Head of caudate nucleus (tissue), 42 donors: ENCODE data around the gene SMIM24.

ENCODE experiments used
- DNase-seq, 42 donors: peaks; one replicate each; pipeline versions ENCODE4 v3.0.0 to v3.0.0-alpha.2; 2020 to 2021; ENCODE audit warnings: mixed read lengths in 7 of 42
- intact Hi-C: fragments of 100-400 bp; cut with DNase I; formaldehyde crosslinking; loops from one replicate; pipeline ENCODE4 v1.15.0; 2022

The SMIM24 gene

DNA sequence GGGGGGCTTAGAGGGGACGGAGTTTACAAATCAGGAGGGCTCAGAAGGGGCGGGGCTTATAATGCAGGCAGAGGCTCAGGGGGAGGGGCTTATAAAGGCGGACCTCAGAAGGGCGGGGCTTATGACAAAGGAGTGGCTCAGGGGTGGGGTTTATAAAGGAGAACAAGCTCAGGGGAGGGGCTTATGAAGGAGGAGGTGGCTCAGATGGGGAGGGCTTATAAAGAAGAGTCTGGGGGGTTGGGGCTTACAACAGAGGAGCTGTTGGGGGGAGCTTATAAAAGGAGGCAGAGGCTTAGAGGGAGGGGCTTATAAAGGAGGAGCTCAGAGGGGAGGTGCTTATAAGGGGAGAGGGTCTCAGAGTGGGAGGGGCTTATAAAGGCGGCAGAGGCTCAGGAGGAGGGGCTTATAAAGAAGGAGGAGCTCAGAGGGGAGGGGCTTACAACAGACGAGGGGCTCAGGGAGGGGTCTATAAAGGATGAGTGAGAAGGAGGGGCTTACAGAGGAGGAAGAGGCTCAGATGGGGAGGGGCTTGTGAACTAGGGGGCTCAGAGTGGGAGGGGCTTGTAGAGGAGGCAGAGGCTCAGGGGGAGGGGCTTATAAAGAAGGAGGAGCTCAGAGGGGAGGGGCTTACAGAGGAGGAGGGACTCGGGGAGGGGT lies 1.0 kb downstream of the SMIM24 start:
- DNase-seq = peak in 1 of 42 donors; percentile 51
- intact Hi-C loops = loop anchor here (10.0 kb wide), 1 partner anchor 55 kb away; no protein-coding TSS in a partner anchor

DNA sequence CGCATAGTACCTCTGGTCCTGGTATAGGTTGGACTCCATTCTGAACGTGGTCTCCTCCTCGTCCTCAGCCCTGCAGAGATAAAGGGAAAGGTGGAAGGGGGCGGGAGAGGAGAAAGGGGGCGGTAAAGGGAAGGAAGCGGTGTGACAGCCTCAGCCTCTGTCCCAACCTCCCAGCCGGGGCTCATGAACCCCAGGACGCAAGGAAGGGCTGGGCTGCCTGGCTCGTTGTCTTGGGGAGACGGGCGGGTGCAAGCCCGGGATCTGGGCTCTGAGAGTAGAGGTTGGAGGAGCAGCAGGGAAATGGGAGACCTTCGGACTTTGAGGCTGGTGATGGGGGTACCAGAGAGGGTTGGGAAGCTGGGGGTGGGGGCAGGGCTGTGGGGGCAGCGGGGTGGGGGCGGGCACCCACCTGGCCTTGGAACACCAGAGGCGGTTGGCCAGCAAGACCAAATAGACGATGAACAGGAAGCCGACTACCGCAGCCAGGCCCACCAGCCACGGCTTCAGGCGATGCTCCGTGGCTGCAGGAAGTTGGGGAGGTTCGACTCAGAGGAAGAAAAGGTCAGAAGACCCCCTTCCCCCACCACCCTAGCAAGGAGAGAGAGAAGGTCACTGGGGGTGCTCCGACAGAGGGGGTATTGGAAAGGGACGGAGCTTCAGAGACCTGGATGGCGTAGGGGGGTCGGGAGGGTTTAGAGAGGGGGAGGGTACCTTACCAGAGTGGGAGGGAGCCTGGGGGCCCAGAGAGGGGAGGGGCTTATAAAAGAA lies 1.7 kb downstream of the SMIM24 start:
- no peak for DNase-seq

DNA sequence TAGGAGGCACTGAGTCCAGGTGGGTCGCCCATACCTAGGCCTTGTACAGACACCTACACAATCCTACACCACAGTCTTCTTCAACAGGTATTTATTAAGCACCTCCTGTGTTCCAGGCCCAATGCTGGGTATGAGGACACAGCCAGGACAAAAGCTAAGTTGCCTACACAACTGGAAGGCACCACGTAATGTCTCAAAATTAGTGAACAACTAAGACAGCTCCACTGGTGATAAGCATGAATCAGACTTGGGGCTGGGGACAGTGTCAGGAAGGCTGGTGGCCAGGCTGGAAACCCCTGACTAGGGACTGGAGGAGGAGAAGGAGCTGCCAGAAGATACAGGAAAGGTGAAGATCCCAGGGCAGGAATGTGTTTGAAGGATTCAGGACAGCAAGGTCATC lies 2.4 kb downstream of the SMIM24 start:
- DNase-seq = no peak
- intact Hi-C loops = loop anchor here (10.0 kb wide), 1 partner anchor 53 kb away; no protein-coding TSS in a partner anchor

More for the DNA sequence above, 1.7 kb downstream of the SMIM24 start:
- intact Hi-C loops = loop anchor here (10.0 kb wide), 1 partner anchor 54 kb away; no protein-coding TSS in a partner anchor

DNA sequence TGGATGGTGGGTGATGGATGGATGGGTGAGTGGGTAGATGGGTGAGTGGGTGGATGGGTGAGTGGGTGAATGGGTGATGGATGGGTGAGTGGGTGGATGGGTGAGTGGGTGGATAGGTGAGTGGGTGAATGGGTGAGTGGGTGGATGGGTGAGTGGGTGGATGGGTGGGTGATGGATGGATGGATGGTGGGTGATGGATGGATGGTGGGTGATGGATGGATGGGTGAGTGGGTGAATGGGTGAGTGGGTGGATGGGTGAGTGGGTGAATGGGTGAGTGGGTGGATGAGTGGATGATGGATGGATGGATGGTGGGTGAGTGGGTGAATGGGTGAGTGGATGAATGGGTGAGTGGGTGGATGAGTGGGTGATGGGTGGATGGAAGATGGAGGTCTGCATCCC lies 2.8 kb downstream of the SMIM24 start:
- intact Hi-C loops = loop anchor here (10.0 kb wide), 1 partner anchor 53 kb away; no protein-coding TSS in a partner anchor
- DNase-seq = no peak

DNA sequence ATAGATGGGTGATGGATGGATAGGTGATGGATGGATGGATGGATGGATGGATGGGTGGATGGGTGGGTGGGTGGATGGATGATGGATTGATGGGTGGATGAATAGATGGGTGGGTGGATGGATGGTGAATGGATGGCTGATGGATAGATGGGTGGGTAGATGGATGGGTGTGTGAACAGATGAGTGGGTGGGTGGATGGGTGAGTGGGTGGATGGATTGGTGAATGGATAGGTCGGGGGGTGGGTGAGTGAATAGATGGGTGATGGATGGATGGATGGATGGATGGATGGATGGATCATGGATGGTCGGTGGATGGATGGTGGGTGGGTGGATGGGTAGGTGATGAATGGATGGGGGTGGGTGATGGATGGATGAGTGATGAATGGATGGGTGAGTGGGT lies 3.5 kb downstream of the SMIM24 start:
- intact Hi-C loops = loop anchor here (10.0 kb wide), 1 partner anchor 52 kb away; no protein-coding TSS in a partner anchor
- no peak for DNase-seq

DNA sequence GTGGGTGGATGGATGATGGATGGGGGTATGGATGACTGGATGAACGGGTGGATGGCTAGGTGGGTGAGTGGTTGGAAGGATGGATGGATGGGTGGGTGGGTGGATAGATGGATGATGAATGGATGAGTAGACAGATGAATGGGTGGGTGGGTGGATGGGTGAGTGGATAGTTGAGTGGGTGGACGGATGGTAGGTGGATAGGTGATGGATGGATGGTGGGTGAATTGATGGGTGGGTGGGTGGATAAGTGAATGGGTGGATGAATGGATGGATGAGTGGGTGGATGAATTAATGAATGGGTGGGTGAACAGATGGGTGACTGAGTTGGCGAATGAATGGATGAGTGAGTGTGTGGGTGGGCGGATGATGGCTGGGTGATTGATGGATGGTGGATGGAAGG lies 4.9 kb downstream of the SMIM24 start:
- intact Hi-C loops = loop anchor here (10.0 kb wide), 1 partner anchor 51 kb away; no protein-coding TSS in a partner anchor
- DNase-seq = no peak

DNA sequence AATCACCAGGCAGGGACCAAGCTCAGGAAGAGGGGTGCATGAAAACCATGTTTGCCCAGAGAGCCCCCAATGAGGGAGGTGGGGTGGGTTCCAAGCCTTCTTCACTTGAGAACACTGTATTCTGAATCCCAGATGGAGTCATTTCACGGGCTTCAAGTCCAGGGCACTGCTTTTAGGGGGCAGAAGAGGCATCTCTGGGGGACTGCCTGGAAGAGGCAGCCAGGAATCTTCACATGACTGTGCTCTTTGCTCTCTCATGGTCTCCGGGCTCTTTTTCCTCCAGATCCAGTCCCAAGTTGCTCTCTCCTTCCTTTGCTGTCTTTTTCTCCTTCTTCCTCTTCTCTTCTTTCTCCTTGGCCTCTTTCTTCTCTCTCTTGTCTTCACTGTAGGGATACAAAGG lies 5.7 kb downstream of the SMIM24 start:
- DNase-seq = no peak
- intact Hi-C loops = loop anchor here (10.0 kb wide), 1 partner anchor 50 kb away; no protein-coding TSS in a partner anchor

DNA sequence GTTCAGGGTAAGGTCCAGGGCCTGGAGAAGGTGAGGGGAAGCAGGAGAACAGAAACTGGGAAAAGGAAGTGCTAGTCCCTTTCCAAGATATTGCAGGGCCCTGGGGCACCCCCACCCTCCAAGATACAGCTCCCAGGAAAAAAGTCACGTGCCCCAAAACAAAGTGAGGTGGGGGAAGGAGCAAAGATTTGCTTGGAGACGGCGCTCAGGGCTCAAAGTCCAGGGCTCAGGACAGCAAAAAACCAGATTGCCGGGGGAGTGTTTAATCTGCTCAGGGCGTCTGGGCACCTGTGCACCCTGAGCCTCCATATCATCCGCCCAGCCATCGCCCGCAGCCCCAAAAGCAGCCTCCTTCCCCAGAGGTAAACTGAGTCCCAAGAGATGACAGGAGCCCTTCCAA lies 6.3 kb downstream of the SMIM24 start:
- intact Hi-C loops = loop anchor here (10.0 kb wide), 1 partner anchor 49 kb away; no protein-coding TSS in a partner anchor
- DNase-seq = no peak

DNA sequence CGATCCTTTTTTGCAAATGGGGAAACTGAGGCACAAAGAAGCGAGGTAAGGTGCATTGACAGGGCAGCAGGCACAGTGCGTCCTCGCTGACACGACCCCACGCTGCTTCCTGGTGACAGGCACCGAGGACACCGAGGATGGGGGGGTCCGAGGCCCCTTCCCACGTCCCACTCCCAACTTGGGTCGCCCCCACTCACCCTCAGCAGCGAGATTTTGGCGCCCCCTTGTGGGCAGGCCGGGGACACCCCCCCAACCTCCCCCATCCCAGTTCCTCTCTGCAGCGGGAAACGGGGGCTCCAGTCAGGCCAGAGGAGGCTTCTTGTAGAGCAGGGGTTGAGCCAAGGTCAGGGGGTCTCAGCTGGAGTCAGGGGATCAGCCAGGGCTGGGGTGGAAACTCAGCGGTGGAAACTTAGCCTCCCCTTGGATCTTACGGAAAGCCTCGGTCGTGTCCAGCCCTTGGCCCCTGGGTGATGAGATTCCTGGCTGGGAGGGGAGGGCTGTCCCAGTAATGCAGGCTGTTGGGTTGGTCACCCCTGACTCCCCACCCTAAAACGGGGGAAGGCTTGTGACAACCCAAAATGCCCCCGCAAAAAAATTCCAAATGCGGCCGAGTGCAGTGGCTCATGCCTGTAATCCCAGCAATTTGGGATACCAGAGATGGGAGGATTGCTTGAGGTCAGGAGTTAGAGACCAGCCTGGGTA lies 8.2 kb downstream of the SMIM24 start:
- DNase-seq = peak in 26 of 42 donors; percentile 23 to 80 (median 52)
- intact Hi-C loops = loop anchor here (2.0 to 10.0 kb wide), 2 partner anchors 47 to 145 kb away; no protein-coding TSS in a partner anchor

DNA sequence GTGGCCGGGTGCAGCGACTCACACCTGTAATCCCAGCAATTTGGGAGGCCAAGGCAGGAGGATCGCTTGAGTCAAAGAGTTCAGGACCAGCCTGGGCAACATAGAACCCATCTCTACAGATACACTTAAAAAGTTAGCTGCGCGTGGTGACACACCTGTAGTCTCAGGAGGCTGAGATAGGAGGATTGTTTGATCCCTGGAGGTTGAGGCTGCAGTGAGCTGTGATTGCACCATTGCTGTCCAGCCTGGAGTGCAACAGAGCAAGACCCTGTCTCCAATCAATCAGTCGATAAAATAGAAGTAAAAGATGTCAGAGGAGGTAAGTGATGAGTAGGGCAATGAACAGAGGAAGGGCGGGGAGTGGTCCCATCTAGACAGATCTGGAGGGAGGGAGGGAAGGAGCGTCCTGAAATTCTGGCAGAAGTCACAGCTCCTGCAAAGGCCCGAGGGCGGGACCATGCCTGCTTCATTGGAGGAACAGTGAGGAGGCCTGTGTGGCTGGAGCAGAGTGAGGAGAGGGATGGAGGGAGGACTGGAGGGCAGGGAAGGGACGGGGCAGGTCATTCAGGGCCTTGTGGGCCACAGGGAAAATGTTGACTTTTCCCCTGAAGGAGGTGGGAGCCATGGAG lies 9.7 kb downstream of the SMIM24 start:
- intact Hi-C loops = loop anchor here (10.0 kb wide), 1 partner anchor 46 kb away; no protein-coding TSS in a partner anchor
- no peak for DNase-seq

DNA sequence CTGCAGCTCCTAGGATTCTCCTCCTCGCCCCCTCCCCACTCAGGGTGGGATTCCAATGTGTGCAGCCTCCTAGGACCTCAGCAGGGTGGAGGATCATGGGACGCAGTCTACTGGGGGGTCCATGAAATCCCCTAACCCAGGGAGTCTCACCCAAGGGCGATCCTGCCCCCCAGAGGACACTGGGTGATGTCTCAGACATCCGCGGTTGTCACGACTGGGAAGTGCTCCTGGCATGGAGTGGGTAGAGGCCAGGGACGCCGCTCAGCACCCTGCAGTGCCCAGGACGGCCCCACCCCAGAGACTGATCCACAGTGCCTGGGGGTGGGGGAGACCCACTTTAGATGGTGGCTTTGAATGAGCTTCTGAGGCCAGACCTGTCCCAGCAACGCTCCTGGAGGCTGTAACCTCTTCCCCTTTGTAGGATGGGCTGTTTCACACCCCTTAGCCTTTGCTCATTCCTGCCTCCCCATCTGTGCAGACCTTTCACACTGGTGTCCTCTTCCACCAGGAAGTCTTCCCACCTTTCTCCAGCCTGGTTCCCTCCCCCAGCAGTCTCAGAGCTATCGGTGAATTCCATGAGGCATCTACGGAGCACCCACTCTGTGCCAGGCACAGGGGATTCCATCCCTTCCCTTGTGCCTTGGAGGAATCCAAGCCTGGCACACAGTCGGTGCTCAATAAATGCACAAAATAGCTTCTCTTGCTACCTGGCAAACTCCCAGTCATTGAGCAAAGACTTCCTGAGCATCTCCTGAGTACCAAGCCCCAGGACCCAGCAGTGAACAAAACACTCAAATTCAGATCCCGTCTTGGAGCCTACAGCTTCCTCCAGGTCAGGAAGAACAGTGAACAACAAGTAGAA lies 10.5 kb downstream of the SMIM24 start:
- peak in 2 of 42 donors; percentile 35 to 44 for DNase-seq

DNA sequence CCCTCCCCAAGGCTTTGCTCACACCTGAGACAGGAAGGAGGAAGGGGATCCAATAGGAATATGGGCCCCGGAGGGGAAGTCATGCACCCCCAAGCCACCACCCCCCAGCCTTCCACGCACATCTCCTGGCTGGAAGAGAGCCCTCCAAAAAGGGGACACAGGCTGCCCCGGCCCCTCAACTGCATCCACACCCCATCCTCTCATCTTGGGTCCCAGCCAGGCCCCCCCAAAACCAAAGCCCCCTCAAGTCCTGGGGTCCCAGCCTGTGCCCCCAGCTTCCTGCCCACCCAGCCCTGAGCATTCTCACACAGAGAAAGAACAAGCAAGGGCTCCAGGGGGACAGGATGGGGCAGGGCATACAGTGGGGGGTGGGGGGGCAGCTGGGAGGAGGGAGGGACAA lies 12.1 kb downstream of the SMIM24 start:
- no peak for DNase-seq
- intact Hi-C loops = loop anchor here (10.0 kb wide), 1 partner anchor 263 kb away; no protein-coding TSS in a partner anchor

More for the DNA sequence above, 10.5 kb downstream of the SMIM24 start:
- intact Hi-C loops = loop anchor here (10.0 kb wide), 2 partner anchors 45 to 265 kb away; no protein-coding TSS in a partner anchor

DNA sequence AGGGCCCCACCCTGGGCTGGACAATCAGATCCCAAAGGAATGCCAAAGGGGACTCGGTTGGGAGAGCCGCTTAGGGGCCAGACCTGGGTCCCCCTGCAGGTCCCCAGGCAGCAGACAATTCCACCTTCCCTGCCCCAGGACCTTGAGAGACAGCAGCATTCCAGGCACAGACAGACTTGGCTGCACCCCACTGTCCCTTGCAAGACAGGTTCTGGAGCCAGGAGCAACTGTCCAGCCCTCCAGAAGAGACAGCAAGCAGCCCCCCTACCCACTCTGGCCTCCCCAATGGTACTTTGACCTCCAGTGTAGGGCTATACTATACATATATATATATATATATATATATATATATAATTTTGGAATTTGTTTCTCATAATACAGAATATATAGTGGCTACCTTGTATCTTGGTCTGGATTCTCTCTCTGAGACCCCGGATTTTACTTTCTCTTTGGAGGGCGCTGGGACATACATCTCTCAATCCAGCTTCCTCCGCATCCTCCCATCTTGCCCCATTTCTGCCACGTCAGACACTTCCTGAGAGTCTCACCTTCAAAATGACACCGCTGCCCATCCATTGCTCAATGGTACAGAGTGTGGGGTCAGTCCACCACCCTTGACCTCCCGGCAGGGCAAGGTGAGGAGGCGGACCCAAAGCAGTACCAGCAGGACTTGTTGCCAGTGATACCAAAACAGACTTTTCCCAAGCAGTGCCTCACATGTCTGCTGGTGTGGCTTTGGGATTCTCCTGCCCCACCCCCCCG lies 12.7 kb downstream of the SMIM24 start:
- DNase-seq = no peak
- intact Hi-C loops = loop anchor here (10.0 kb wide), 1 partner anchor 263 kb away; no protein-coding TSS in a partner anchor

DNA sequence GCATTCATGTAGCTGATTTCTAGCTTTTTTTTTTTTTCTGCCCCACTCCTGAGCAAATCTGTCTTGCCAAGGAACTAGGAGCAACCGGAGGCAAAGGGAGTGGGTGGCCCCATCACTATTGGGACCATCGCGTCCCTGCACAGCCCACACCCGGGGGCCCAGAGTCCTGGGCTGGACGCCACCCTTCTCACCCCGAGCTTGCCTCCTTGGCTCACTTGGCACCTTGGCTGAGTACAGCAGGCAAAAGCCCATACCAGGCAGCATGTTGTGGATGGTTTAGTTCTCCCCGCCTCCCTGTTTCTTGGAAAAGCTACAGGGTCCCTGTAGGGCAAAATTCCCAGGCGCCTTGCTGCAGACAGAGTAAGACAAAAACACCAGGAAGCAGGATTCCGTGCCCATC lies 13.7 kb downstream of the SMIM24 start:
- DNase-seq = peak in 17 of 42 donors; percentile 14 to 74 (median 41)
- intact Hi-C loops = loop anchor here (10.0 kb wide), 1 partner anchor 262 kb away; no protein-coding TSS in a partner anchor

DNA sequence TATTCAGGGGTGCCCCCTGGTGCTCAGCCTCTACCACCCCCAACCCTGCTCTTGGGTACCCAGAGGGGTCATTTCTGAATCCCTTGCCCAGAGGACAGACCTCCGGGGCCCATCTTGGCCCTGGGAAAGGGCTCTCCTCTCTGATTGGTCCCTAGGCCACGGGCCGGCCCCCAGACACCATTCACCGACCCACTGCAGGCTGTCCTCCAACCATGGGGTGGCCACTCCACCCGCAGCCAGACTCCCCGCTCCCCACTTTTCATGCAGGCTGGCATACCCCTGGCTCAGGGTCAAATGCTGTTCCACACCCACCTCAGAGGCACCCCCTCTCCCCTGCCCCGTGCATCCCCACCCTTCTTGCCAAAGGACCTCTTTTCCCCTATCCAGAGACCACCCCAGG lies 14.8 kb downstream of the SMIM24 start:
- DNase-seq = no peak
- intact Hi-C loops = loop anchor here (10.0 kb wide), 1 partner anchor 261 kb away; no protein-coding TSS in a partner anchor

DNA sequence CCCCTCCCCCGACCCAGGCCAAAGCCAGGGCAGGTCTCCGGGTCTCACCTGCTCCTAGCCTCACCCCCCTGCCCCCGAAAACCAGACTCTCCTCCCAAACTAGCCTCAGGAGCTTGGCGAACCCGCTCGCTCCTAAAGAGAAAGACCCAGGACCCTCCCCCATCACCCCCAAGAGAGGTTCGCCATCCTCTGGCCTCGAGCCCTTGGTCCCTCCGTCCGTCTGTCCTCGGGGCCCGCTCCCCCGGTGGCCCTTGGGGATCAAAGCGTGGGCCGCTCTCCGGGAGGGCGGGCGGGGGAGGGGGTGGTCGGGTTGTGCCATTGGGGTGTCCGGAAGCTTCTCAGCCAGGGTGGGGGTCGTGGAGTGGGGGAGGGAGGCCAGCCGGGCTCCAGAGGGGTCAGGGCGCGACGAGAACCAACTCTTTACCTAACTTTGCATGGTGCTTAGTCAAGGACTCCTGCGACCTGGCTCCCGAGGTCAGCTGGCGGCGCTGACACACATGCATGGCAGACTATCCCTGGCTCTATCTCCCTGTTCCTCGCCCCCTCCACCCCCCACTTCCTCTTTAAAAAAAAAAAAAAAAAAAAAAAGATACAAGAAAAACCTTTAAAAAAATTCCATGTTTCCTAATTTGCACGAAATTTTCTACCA lies 15.6 kb downstream of the SMIM24 start:
- intact Hi-C loops = loop anchor here (10.0 kb wide), 1 partner anchor 260 kb away; no protein-coding TSS in a partner anchor

More for the DNA sequence above, 15.6 kb downstream of the SMIM24 start:
- no peak for DNase-seq
